ENCODE data around the gene RNF144A.

The RNF144A gene

DNA sequence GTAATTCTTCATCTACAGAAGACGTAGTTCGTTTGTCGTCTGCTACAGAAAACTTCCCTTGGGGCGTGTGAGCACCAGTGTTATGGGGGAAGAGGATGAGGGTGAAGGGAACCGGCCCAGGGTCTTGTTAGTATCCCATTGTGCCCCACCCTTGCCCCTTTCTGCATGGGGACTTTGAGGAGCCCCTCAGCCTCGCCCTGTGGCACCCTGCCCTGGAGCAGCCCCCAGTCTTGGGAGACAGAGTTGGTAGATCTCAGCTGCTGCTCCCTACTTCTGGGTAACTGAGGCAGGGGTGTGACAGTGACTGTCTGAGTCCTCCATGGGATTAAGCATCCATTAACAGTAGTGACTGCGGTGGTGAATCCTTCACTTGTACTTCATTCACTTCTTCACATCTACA lies 50.1 kb downstream of the RNF144A start:
- Histone ChIP-seq H3K4me3 (ENCODE audit: low read depth, low read length) (no peak overlapping the region), H2BK12ac (ENCODE audit: low read length) (no peak overlapping the region), H2AK5ac (ENCODE audit: low read length) (no peak overlapping the region), H3K79me1 (ENCODE audit: low read length) (no peaks in the 10 kb centered on the region), H3K14ac (ENCODE audit: low read length) (no peak overlapping the region), H4K12ac (ENCODE audit: low read depth, low read length) (no peak overlapping the region), H3K9me3 (ENCODE audit: insufficient read depth, low read depth, low read length) (no peaks in the 10 kb centered on the region), H3K4ac (ENCODE audit: low read depth, low read length) (no peak overlapping the region), H3K36me3 (ENCODE audit: control insufficient read depth in 1 of 2, insufficient read depth in 2 of 2, low read length in 2 of 2) (no peaks in the 10 kb centered on the region), H3K27me3 (ENCODE audit: insufficient read depth, low read length) (no peaks in the 10 kb centered on the region), H3K9ac (ENCODE audit: low read length) (no peak overlapping the region), H2AFZ (ENCODE audit: insufficient read depth, low read length, poor library complexity) (no peak overlapping the region), H2BK5ac (ENCODE audit: low read depth, low read length, poor library complexity) (no peak overlapping the region), H3K4me2 (ENCODE audit: low read length) (no peak overlapping the region), H3K79me2 (ENCODE audit: control insufficient read depth, insufficient read depth, low read length, poor library complexity) (no peaks in the 10 kb centered on the region), H4K91ac (ENCODE audit: low read depth, low read length) (no peak overlapping the region), H3K27ac (ENCODE audit: low read depth, low read length) (no peak overlapping the region), H3K18ac (ENCODE audit: low read length) (no peak overlapping the region), H2BK120ac (ENCODE audit: insufficient read depth, low read length, poor library complexity) (no peak overlapping the region), H3K23ac (ENCODE audit: low read length) (no peak overlapping the region), H4K8ac (ENCODE audit: low read depth, low read length) (no peak overlapping the region), H3K4me1 (ENCODE audit: control insufficient read depth in 1 of 2, insufficient read depth in 2 of 2, low read length in 2 of 2) (no peaks in the 10 kb centered on the region)
- no CpG with 5 or more reads among the region's 7 CpGs for WGBS (ENCODE audit: extremely low coverage, insufficient coverage, insufficient read length)
- DNase-seq = no peak

- Histone ChIP-seq H2BK120ac (ENCODE audit: insufficient read depth, low read length, poor library complexity) (no peak overlapping the region), H3K4me1 (ENCODE audit: control insufficient read depth in 1 of 2, insufficient read depth in 2 of 2, low read length in 2 of 2) (no peaks in the 10 kb centered on the region), H3K79me2 (ENCODE audit: control insufficient read depth, insufficient read depth, low read length, poor library complexity) (no peaks in the 10 kb centered on the region), H3K4me3 (ENCODE audit: low read depth, low read length) (no peak overlapping the region), H3K36me3 (ENCODE audit: control insufficient read depth in 1 of 2, insufficient read depth in 2 of 2, low read length in 2 of 2) (no peaks in the 10 kb centered on the region), H3K4ac (ENCODE audit: low read depth, low read length) (no peak overlapping the region), H3K27me3 (ENCODE audit: insufficient read depth, low read length) (no peaks in the 10 kb centered on the region), H3K14ac (ENCODE audit: low read length) (no peak overlapping the region), H4K8ac (ENCODE audit: low read depth, low read length) (no peak overlapping the region), H4K91ac (ENCODE audit: low read depth, low read length) (no peak overlapping the region), H2BK5ac (ENCODE audit: low read depth, low read length, poor library complexity) (no peak overlapping the region), H3K9me3 (ENCODE audit: insufficient read depth, low read depth, low read length) (no peaks in the 10 kb centered on the region), H3K79me1 (ENCODE audit: low read length) (no peaks in the 10 kb centered on the region), H3K9ac (ENCODE audit: low read length) (no peak overlapping the region), H3K4me2 (ENCODE audit: low read length) (no peak overlapping the region), H2AFZ (ENCODE audit: insufficient read depth, low read length, poor library complexity) (no peak overlapping the region), H4K12ac (ENCODE audit: low read depth, low read length) (no peak overlapping the region), H3K23ac (ENCODE audit: low read length) (no peak overlapping the region), H3K27ac (ENCODE audit: low read depth, low read length) (no peak overlapping the region), H2BK12ac (ENCODE audit: low read length) (no peak overlapping the region), H3K18ac (ENCODE audit: low read length) (no peak overlapping the region), H2AK5ac (ENCODE audit: low read length) (no peak overlapping the region)
- DNase-seq = no peak
- no CpG with 5 or more reads among the region's 10 CpGs for WGBS (ENCODE audit: extremely low coverage, insufficient coverage, insufficient read length)
Observed at GRCh38 chr2:6968319-6969100, 51.3 kb downstream of the RNF144A start.

DNA sequence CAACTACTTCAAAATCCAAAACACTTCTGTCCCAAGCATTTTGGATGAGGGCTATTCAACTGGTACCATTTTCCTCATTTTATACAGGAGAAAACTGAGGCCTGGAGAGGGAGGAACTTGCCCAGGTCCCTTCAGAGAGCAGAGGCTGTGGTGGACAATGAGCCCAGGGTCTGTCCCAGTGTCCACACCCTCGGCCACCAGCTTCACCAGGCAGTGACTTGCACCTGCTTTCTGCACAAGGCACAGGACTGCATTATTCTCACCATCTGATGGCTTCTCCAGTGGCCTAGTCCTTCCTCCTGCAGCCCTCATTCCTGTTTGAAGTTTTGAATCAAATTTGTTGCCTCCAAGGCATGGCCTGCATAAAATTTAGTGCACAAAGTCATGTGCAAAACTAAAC lies 53.3 kb downstream of the RNF144A start:
- WGBS (ENCODE audit: extremely low coverage, insufficient coverage, insufficient read length) = no CpG with 5 or more reads among the region's 1 CpG
- Histone ChIP-seq H3K4me3 (ENCODE audit: low read depth, low read length) (no peak overlapping the region), H3K18ac (ENCODE audit: low read length) (no peak overlapping the region), H2BK12ac (ENCODE audit: low read length) (no peak overlapping the region), H3K4me2 (ENCODE audit: low read length) (no peak overlapping the region), H3K14ac (ENCODE audit: low read length) (no peak overlapping the region), H3K27ac (ENCODE audit: low read depth, low read length) (no peak overlapping the region), H2AK5ac (ENCODE audit: low read length) (no peak overlapping the region), H3K9me3 (ENCODE audit: insufficient read depth, low read depth, low read length) (no peaks in the 10 kb centered on the region), H4K8ac (ENCODE audit: low read depth, low read length) (no peak overlapping the region), H2BK120ac (ENCODE audit: insufficient read depth, low read length, poor library complexity) (no peak overlapping the region), H3K23ac (ENCODE audit: low read length) (no peak overlapping the region), H3K79me2 (ENCODE audit: control insufficient read depth, insufficient read depth, low read length, poor library complexity) (no peaks in the 10 kb centered on the region), H3K9ac (ENCODE audit: low read length) (no peak overlapping the region), H2BK5ac (ENCODE audit: low read depth, low read length, poor library complexity) (no peak overlapping the region), H2AFZ (ENCODE audit: insufficient read depth, low read length, poor library complexity) (no peak overlapping the region), H4K12ac (ENCODE audit: low read depth, low read length) (no peak overlapping the region), H3K36me3 (ENCODE audit: control insufficient read depth in 1 of 2, insufficient read depth in 2 of 2, low read length in 2 of 2) (no peaks in the 10 kb centered on the region), H3K27me3 (ENCODE audit: insufficient read depth, low read length) (no peaks in the 10 kb centered on the region), H3K79me1 (ENCODE audit: low read length) (no peaks in the 10 kb centered on the region), H3K4ac (ENCODE audit: low read depth, low read length) (no peak overlapping the region), H4K91ac (ENCODE audit: low read depth, low read length) (no peak overlapping the region), H3K4me1 (ENCODE audit: control insufficient read depth in 1 of 2, insufficient read depth in 2 of 2, low read length in 2 of 2) (no peaks in the 10 kb centered on the region)
- no peak for DNase-seq

- no peaks in the 10 kb centered on the region for H3K27me3 ChIP-seq (ENCODE audit: insufficient read depth, low read length)
Observed at GRCh38 chr2:6970976-6971480, 53.8 kb downstream of the RNF144A start.

More at GRCh38 chr2:6970976-6971480, 53.8 kb downstream of the RNF144A start:
- no peak overlapping the region for H3K27ac ChIP-seq (ENCODE audit: low read depth, low read length)
- H3K14ac ChIP-seq (ENCODE audit: low read length) = no peak overlapping the region
- H3K9ac ChIP-seq (ENCODE audit: low read length) = no peak overlapping the region
- H3K4me3 ChIP-seq (ENCODE audit: low read depth, low read length) = no peak overlapping the region
- H3K4me1 ChIP-seq (ENCODE audit: control insufficient read depth in 1 of 2, insufficient read depth in 2 of 2, low read length in 2 of 2) = no peaks in the 10 kb centered on the region
- no peaks in the 10 kb centered on the region for H3K79me2 ChIP-seq (ENCODE audit: control insufficient read depth, insufficient read depth, low read length, poor library complexity)
- H4K91ac ChIP-seq (ENCODE audit: low read depth, low read length) = no peak overlapping the region
- no peaks in the 10 kb centered on the region for H3K36me3 ChIP-seq (ENCODE audit: control insufficient read depth in 1 of 2, insufficient read depth in 2 of 2, low read length in 2 of 2)
- no peak overlapping the region for H2AK5ac ChIP-seq (ENCODE audit: low read length)
- no peak overlapping the region for H2BK120ac ChIP-seq (ENCODE audit: insufficient read depth, low read length, poor library complexity)
- no peak overlapping the region for H4K8ac ChIP-seq (ENCODE audit: low read depth, low read length)
- H3K23ac ChIP-seq (ENCODE audit: low read length) = no peak overlapping the region
- H4K12ac ChIP-seq (ENCODE audit: low read depth, low read length) = no peak overlapping the region
- H2AFZ ChIP-seq (ENCODE audit: insufficient read depth, low read length, poor library complexity) = no peak overlapping the region
- DNase-seq = no peak
- no CpG with 5 or more reads among the region's 4 CpGs for WGBS (ENCODE audit: extremely low coverage, insufficient coverage, insufficient read length)
- no peak overlapping the region for H3K18ac ChIP-seq (ENCODE audit: low read length)
- no peaks in the 10 kb centered on the region for H3K79me1 ChIP-seq (ENCODE audit: low read length)
- no peak overlapping the region for H2BK12ac ChIP-seq (ENCODE audit: low read length)
- H2BK5ac ChIP-seq (ENCODE audit: low read depth, low read length, poor library complexity) = no peak overlapping the region
- no peak overlapping the region for H3K4ac ChIP-seq (ENCODE audit: low read depth, low read length)
- no peaks in the 10 kb centered on the region for H3K9me3 ChIP-seq (ENCODE audit: insufficient read depth, low read depth, low read length)
- no peak overlapping the region for H3K4me2 ChIP-seq (ENCODE audit: low read length)
